ENCODE measurements around the gene TCL1A. TPM values are rescaled to one million over a fixed set of nuclear protein-coding genes. Genes with fewer than 3 reads are reported as not detected.
"Not testable (repeated sequence)": the region's sequence is repeated elsewhere in the genome, so short reads cannot be mapped to it uniquely, and the experiment has no call there.

The TCL1A gene
- total RNA-seq, 4 donors from 2014 or later = not detected

GRCh38 chr14:95733212-95733611, 19.3 kb upstream of the TCL1A start:
- TF ChIP-seq POLR2A (IDR thresholded peaks at IDR 0.05) (no peak), CTCF (IDR thresholded peaks at IDR 0.05) (no peak)
- no peaks in the 10 kb centered on the region for H3K4me1 ChIP-seq
- 89 to 100% methylated on average over 1 of the region's 1 CpG for WGBS, 2 donors
- no peak overlapping the region for H3K4me3 ChIP-seq
- H3K9me3 ChIP-seq = no peaks in the 10 kb centered on the region
- no peak for DNase-seq
- H3K36me3 ChIP-seq = no peaks in the 10 kb centered on the region
- H3K27me3 ChIP-seq = peaks cover 0 to 45% (median 0%) of the 10 kb centered on the region in 4 donors
- intact Hi-C loops (cut with DNase I) = no loop called here
- H3K27ac ChIP-seq = no peak overlapping the region

- 58 to 63% methylated on average over 5 of the region's 5 CpGs for WGBS, 2 donors
Measured at GRCh38 chr14:95730126-95730525, 16.2 kb upstream of the TCL1A start.

GRCh38 chr14:95729402-95730028, 15.6 kb upstream of the TCL1A start:
- intact Hi-C loops (cut with DNase I); DNase-seq: not testable (repeated sequence)

More at GRCh38 chr14:95730126-95730525, 16.2 kb upstream of the TCL1A start:
- H3K36me3 ChIP-seq = no peaks in the 10 kb centered on the region
- intact Hi-C loops (cut with DNase I) = no loop called here
- peaks cover 0 to 60% (median 0%) of the 10 kb centered on the region in 4 donors for H3K27me3 ChIP-seq
- TF ChIP-seq CTCF (IDR thresholded peaks at IDR 0.05) = no peak
- no peak for TF ChIP-seq POLR2A (IDR thresholded peaks at IDR 0.05)
- H3K9me3 ChIP-seq = no peaks in the 10 kb centered on the region
- H3K4me3 ChIP-seq = no peak overlapping the region
- DNase-seq = no peak
- H3K27ac ChIP-seq = no peak overlapping the region
- H3K4me1 ChIP-seq = no peaks in the 10 kb centered on the region

GRCh38 chr14:95727056-95727700, 13.3 kb upstream of the TCL1A start:
- Histone ChIP-seq H3K9me3 (peaks cover 0 to 20% (median 3%) of the 10 kb centered on the region in 3 donors), H3K4me3 (no peak overlapping the region), H3K36me3 (no peaks in the 10 kb centered on the region), H3K27me3 (peaks cover 0 to 68% (median 0%) of the 10 kb centered on the region in 4 donors), H3K27ac (no peak overlapping the region), H3K4me1 (no peaks in the 10 kb centered on the region)
- TF ChIP-seq CTCF (IDR thresholded peaks at IDR 0.05) (no peak), POLR2A (IDR thresholded peaks at IDR 0.05) (no peak)
- 53 to 62% methylated on average over 6 of the region's 6 CpGs for WGBS, 2 donors
- intact Hi-C loops (cut with DNase I) = no loop called here
- no peak for DNase-seq

More at GRCh38 chr14:95729402-95730028, 15.6 kb upstream of the TCL1A start:
- H3K4me3 ChIP-seq, H3K36me3 ChIP-seq, H3K9me3 ChIP-seq, H3K4me1 ChIP-seq, H3K27ac ChIP-seq: not testable (repeated sequence)
- H3K27me3 ChIP-seq = peaks cover 0 to 66% (median 0%) of the 10 kb centered on the region in 4 donors
- 62 to 67% methylated on average over 7 of the region's 8 CpGs for WGBS, 2 donors

- no peak for DNase-seq
- Histone ChIP-seq H3K36me3 (no peaks in the 10 kb centered on the region), H3K9me3 (peaks cover 0 to 26% (median 3%) of the 10 kb centered on the region in 3 donors), H3K27me3 (peaks cover 0 to 71% (median 0%) of the 10 kb centered on the region in 4 donors), H3K27ac (no peak overlapping the region), H3K4me3 (no peak overlapping the region), H3K4me1 (no peaks in the 10 kb centered on the region)
- intact Hi-C loops (cut with DNase I) = no loop called here
- TF ChIP-seq CTCF (IDR thresholded peaks at IDR 0.05) (no peak), POLR2A (IDR thresholded peaks at IDR 0.05) (no peak)
- WGBS, 2 donors = 49 to 75% methylated on average over 1 to 5 of the region's 5 CpGs
Measured at GRCh38 chr14:95725685-95726336, 11.9 kb upstream of the TCL1A start.

Data from esophagus squamous epithelium (tissue), 5 donors.